ENCODE data around the gene DSCAM.
"Not testable (repeated sequence)": the region's sequence is repeated elsewhere in the genome, so short reads cannot be mapped to it uniquely, and the experiment has no call there.

The DSCAM gene

GRCh38 chr21:40846587-40847411 is at the start of gene DSCAM:
Gene DSCAM, minus strand, starts transcription at chr21:40847158. Its CDS starts 497 bp downstream, at chr21:40846661.
- DNase-seq: no peak

GRCh38 chr21:40895697-40896096 is 48.7 kb upstream of the DSCAM start:
- not testable (repeated sequence) for DNase-seq

- no peak for DNase-seq
Observed at GRCh38 chr21:40886931-40887330, 40.0 kb upstream of the DSCAM start.

- DNase-seq: no peak
Observed at GRCh38 chr21:40886006-40886405, 39.0 kb upstream of the DSCAM start.

- no peak for DNase-seq
Observed at GRCh38 chr21:40882192-40882915, 35.4 kb upstream of the DSCAM start.

GRCh38 chr21:40881767-40882166 is 34.8 kb upstream of the DSCAM start:
- DNase-seq: no peak

GRCh38 chr21:40871099-40871498 is 24.1 kb upstream of the DSCAM start:
- DNase-seq: no peak

GRCh38 chr21:40863839-40864238 is 16.9 kb upstream of the DSCAM start:
- DNase-seq: no peak

GRCh38 chr21:40858517-40858916 is 11.6 kb upstream of the DSCAM start:
- DNase-seq: no peak

GRCh38 chr21:40853956-40854688 is 7.2 kb upstream of the DSCAM start:
- no peak for DNase-seq

- DNase-seq: no peak
Observed at GRCh38 chr21:40852563-40852962, 5.6 kb upstream of the DSCAM start.

GRCh38 chr21:40851749-40852148 is 4.8 kb upstream of the DSCAM start:
- no peak for DNase-seq

- DNase-seq: no peak
Observed at GRCh38 chr21:40850071-40850470, 3.1 kb upstream of the DSCAM start.

GRCh38 chr21:40847951-40848350 is 993 bp upstream of the DSCAM start:
- no peak for DNase-seq

GRCh38 chr21:40846103-40846502 is 855 bp downstream of the DSCAM start:
- DNase-seq: no peak

- no peak for DNase-seq
Observed at GRCh38 chr21:40845441-40845995, 1.4 kb downstream of the DSCAM start.

- DNase-seq: no peak
Observed at GRCh38 chr21:40844935-40845334, 2.0 kb downstream of the DSCAM start.

- no peak for DNase-seq
Observed at GRCh38 chr21:40842197-40842552, 4.8 kb downstream of the DSCAM start.

- no peak for DNase-seq
Observed at GRCh38 chr21:40841524-40842196, 5.3 kb downstream of the DSCAM start.

- no peak for DNase-seq
Observed at GRCh38 chr21:40840401-40841125, 6.4 kb downstream of the DSCAM start.

- no peak for DNase-seq
Observed at GRCh38 chr21:40839521-40839920, 7.4 kb downstream of the DSCAM start.

- DNase-seq: no peak
Observed at GRCh38 chr21:40837456-40837855, 9.5 kb downstream of the DSCAM start.

All from CD4-positive, alpha-beta T cell treated with Interleukin-17A for 4 hours (primary cell).